WERI-Rb-1 (cell line): ENCODE measurements around the gene DHX57.
"Not testable (repeated sequence)": the region's sequence is repeated elsewhere in the genome, so short reads cannot be mapped to it uniquely, and the experiment has no call there.

Source experiments
- DNase-seq: peaks from one replicate; pipeline ENCODE4 v3.0.0-alpha.2; 2020
- H3K27ac ChIP-seq: fragments of 250-450 bp; sonication (Bioruptor Pico); 2 replicates; pipeline ENCODE4 v1.5.1; 2020; ENCODE audit warnings: mild to moderate bottlenecking, moderate library complexity
- H3K27me3 ChIP-seq: fragments of 250-450 bp; sonication (Bioruptor Pico); 2 replicates; pipeline ENCODE4 v1.5.1; 2021; ENCODE audit warnings: mild to moderate bottlenecking, low read depth, moderate library complexity; ENCODE audit not compliant: insufficient read depth, severe bottlenecking
- H3K36me3 ChIP-seq: fragments of 250-450 bp; sonication (Bioruptor Pico); 2 replicates; pipeline ENCODE4 v1.5.1; 2020; ENCODE audit warnings: mild to moderate bottlenecking, moderate library complexity
- H3K4me3 ChIP-seq: 2 replicates; pipeline ENCODE4 v1.5.1; 2011; ENCODE audit warnings: low read depth, mild to moderate bottlenecking, control low read depth, low read length
- H3K9me3 ChIP-seq: fragments of 250-450 bp; sonication (Bioruptor Pico); 2 replicates; pipeline ENCODE4 v1.5.1; 2021; ENCODE audit warnings: mild to moderate bottlenecking, moderate library complexity; ENCODE audit not compliant: severe bottlenecking
- TF ChIP-seq, protein P1 (sequence below): IDR thresholded peaks from 2 replicates; pipeline ENCODE4 v1.5.1; 2011; ENCODE audit warnings: low read depth, mild to moderate bottlenecking, control low read depth, inconsistent platforms, low read length

DHX57 gene

GRCh38 chr2:38765149-38765548 is 110.6 kb downstream of the DHX57 start:
- Histone ChIP-seq H3K27ac (no peak overlapping the region), H3K27me3 (no peaks in the 10 kb centered on the region), H3K36me3 (no peaks in the 10 kb centered on the region), H3K9me3 (no peaks in the 10 kb centered on the region), H3K4me3 (no peak overlapping the region)
- TF ChIP-seq, protein P1, sequence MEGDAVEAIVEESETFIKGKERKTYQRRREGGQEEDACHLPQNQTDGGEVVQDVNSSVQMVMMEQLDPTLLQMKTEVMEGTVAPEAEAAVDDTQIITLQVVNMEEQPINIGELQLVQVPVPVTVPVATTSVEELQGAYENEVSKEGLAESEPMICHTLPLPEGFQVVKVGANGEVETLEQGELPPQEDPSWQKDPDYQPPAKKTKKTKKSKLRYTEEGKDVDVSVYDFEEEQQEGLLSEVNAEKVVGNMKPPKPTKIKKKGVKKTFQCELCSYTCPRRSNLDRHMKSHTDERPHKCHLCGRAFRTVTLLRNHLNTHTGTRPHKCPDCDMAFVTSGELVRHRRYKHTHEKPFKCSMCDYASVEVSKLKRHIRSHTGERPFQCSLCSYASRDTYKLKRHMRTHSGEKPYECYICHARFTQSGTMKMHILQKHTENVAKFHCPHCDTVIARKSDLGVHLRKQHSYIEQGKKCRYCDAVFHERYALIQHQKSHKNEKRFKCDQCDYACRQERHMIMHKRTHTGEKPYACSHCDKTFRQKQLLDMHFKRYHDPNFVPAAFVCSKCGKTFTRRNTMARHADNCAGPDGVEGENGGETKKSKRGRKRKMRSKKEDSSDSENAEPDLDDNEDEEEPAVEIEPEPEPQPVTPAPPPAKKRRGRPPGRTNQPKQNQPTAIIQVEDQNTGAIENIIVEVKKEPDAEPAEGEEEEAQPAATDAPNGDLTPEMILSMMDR, result no peak
- DNase-seq, result no peak

GRCh38 chr2:38763728-38764127 is 112.0 kb downstream of the DHX57 start:
- Histone ChIP-seq H3K27me3 (no peaks in the 10 kb centered on the region), H3K27ac (no peak overlapping the region), H3K4me3 (no peak overlapping the region), H3K9me3 (no peaks in the 10 kb centered on the region), H3K36me3 (no peaks in the 10 kb centered on the region)
- no peak for DNase-seq
- TF ChIP-seq, protein P1, result no peak

DNA sequence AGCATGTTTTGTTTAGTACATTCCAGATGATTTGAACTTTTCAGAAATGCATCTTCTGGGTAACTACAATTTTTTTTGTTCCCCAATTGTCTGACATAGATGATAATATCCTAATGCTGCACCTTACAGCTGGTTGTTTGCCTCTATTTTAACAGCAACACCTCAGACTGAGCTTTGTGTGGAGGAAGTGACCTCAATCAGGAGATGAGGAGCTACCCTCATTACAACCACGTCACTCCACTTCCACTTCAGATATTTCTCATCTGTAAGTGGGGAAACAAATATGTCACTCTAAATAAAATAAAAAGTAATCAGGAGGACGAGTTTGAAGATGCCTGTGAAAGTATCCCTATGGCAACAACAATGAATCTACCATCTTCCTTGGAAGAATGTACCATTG is 112.5 kb downstream of the DHX57 start:
- Histone ChIP-seq H3K9me3 (no peaks in the 10 kb centered on the region), H3K27me3 (no peaks in the 10 kb centered on the region), H3K27ac (no peak overlapping the region), H3K4me3 (no peak overlapping the region), H3K36me3 (no peaks in the 10 kb centered on the region)
- TF ChIP-seq, protein P1, result no peak
- no peak for DNase-seq

GRCh38 chr2:38755891-38756290 is 119.8 kb downstream of the DHX57 start:
- H3K4me3 ChIP-seq, DNase-seq, H3K9me3 ChIP-seq, H3K27ac ChIP-seq, H3K36me3 ChIP-seq, H3K27me3 ChIP-seq: not testable (repeated sequence)

GRCh38 chr2:38754506-38754905 is 121.2 kb downstream of the DHX57 start:
- TF ChIP-seq, protein P1, result no peak
- DNase-seq, result no peak
- Histone ChIP-seq H3K27me3 (no peaks in the 10 kb centered on the region), H3K9me3 (no peaks in the 10 kb centered on the region), H3K4me3 (no peak overlapping the region), H3K36me3 (peaks cover 16% of the 10 kb centered on the region), H3K27ac (no peak overlapping the region)

- Histone ChIP-seq H3K27ac (no peak overlapping the region), H3K27me3 (no peaks in the 10 kb centered on the region), H3K36me3 (peaks cover 21% of the 10 kb centered on the region), H3K4me3 (no peak overlapping the region), H3K9me3 (no peaks in the 10 kb centered on the region)
- DNase-seq, result no peak
- TF ChIP-seq, protein P1, result no peak
These were observed 121.7 kb downstream of the DHX57 start for GRCh38 chr2:38754049-38754448.
